Body of pancreas (tissue), 4 donors: ENCODE measurements around the gene CELF1. TPM values are rescaled to one million over a fixed set of nuclear protein-coding genes. Genes with fewer than 3 reads are reported as not detected.

Experiments
- ATAC-seq: fragments of 150-250 bp; one replicate; pipeline ENCODE4 v1.9.1; 2016
- DNase-seq, 4 donors: peaks; one replicate each; pipeline ENCODE4 v3.0.0-alpha.2; 2019
- H3K27ac ChIP-seq, 4 donors: fragments of 200-600 bp; sonication (generic); 1 replicate in 3 of 4; 2 replicates in 1 of 4; pipeline versions ENCODE4 v1.5.1 to v1.6.1; 2016 to 2019; ENCODE audit warnings: mild to moderate bottlenecking in 1 of 4, mixed read lengths in 1 of 4, moderate library complexity in 1 of 4
- H3K27me3 ChIP-seq, 2 donors: fragments of 200-600 bp; sonication (generic); one replicate each; pipeline ENCODE4 v1.6.0; 2016; ENCODE audit warnings: mild to moderate bottlenecking in 1 of 2
- H3K36me3 ChIP-seq, 2 donors: fragments of 200-600 bp; sonication (generic); replicated peaks in 1 of 2; 2 replicates each; pipeline ENCODE4 v1.5.1; 2016; ENCODE audit warnings: low read depth in 2 of 2; ENCODE audit not compliant: insufficient read depth in 1 of 2
- H3K4me1 ChIP-seq: fragments of 200-600 bp; sonication (generic); one replicate; pipeline ENCODE4 v1.6.0; 2016
- H3K4me3 ChIP-seq, 2 donors: fragments of 200-600 bp; sonication (generic); 1 replicate in 1 of 2; 2 replicates in 1 of 2; pipeline ENCODE4 v1.5.1; 2016 to 2019
- H3K9me3 ChIP-seq, 3 donors: fragments of 200-600 bp; sonication (generic); 1 replicate in 2 of 3; 2 replicates in 1 of 3; pipeline ENCODE4 v1.5.1; 2016
- POLR2A ChIP-seq, 3 donors: fragments of 450-650 bp; IDR thresholded peaks; one replicate each; pipeline ENCODE4 v1.6.1; 2016; ENCODE audit warnings: antibody characterized with exemption in 3 of 3, mild to moderate bottlenecking in 2 of 3
- WGBS, 2 donors: methylation state at CpG; one replicate each; pipeline ENCODE4 v1.1.5; 2017; 5-methylcytosine and 5-hydroxymethylcytosine counted together
- intact Hi-C: fragments of 100-400 bp; cut with DNase I; formaldehyde crosslinking; loops from one replicate; pipeline ENCODE4 v1.15.1; 2023
- total RNA-seq, 2 donors: library from RNA; depleted of rRNA; stranded (reverse); fragments of >200 nt; gene quantifications; one replicate each; pipeline ENCODE4 v1.1.0, GENCODE V29; 2016
- TF ChIP-seq, protein P1 (sequence below), 7 experiments: fragments of 450-650 bp in 4 of 7; fragments of 200-600 bp in 3 of 7; sonication (generic) in 3 of 7; IDR thresholded peaks; one replicate each; pipeline ENCODE4 v1.5.1; 2016 to 2019; ENCODE audit warnings: antibody characterized with exemption in 7 of 7

CELF1 gene
- total RNA-seq, 2 donors from 2014 or later = 56.0 to 86.0 TPM

DNA sequence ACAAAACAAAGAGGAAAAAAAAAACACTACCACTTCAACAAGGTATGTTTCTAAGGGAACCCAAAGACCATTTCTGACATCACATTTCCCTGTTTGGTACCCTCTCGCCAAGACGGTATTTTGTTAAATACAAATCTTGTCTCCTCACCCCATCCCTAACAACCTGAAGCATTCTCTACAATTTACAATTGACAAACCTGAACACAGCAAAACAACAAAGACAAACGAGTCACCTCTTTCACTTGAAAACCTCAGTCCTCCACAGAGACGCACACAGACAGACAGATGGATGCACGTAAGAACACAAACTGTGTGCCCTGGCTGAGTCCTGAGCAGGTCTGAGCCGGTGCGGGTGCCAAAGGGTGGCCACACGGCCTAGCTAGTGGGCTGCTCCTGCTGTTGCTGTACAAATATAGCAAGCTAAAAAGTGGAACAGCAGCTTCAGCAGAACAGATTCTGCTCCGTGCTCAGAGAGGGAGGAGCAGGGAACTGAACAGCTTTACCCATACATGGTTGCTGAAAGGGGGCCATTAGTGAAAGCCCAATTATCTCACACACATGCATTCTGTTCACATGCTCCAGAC is 28.5 kb downstream of the CELF1 start:
- 25 to 33% methylated on average over 7 to 9 of the region's 9 CpGs for WGBS, 2 donors
- no peaks in the 10 kb centered on the region for H3K36me3 ChIP-seq

DNA sequence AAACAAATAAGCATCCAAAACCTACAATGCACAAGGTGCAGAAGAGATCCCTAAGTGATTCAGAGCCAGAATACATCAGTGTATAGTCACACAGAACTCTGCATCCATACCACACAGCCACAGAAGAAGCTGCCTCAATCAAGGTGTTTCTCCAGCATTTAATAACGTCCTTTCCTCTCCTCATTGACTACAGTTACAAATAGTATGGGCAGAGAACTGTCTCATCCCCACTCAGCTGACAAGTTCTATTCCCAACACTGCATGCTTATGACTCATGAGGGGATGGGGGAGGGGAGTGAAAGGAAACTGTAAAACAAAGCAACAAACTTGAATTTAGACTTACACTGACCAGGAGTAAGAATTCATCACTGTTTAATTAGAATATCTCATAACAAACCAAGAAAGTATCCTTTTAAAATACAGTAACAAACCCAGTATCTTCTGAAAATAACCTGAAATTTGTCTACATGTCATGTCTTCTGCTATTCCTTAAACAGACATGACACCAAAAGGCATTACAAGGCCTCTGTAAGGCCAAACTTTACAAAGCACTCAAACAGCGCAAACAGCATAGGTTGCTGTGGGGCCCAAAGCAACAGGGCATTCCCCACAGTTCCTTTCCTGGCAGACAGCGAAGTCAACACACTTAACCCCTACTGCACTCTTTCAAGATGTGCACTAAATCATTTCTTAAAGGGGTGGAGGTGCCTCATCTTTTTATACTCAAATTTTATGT is 29.3 kb downstream of the CELF1 start:
- peak in 3 of 4 donors; percentile 25 to 50 (median 28) for DNase-seq
- Histone ChIP-seq H3K36me3 (no peaks in the 10 kb centered on the region), H3K4me3 (no peak overlapping the region), H3K4me1 (peaks cover 33% of the 10 kb centered on the region), H3K27me3 (no peaks in the 10 kb centered on the region), H3K27ac (peak overlapping the region; percentile 5 to 63 (median 42)), H3K9me3 (no peaks in the 10 kb centered on the region)
- WGBS, 2 donors = 5 to 15% methylated on average over 3 of the region's 3 CpGs
- intact Hi-C loops = no loop called here
- no peak for TF ChIP-seq POLR2A (IDR thresholded peaks at IDR 0.05)
- TF ChIP-seq, protein P1, sequence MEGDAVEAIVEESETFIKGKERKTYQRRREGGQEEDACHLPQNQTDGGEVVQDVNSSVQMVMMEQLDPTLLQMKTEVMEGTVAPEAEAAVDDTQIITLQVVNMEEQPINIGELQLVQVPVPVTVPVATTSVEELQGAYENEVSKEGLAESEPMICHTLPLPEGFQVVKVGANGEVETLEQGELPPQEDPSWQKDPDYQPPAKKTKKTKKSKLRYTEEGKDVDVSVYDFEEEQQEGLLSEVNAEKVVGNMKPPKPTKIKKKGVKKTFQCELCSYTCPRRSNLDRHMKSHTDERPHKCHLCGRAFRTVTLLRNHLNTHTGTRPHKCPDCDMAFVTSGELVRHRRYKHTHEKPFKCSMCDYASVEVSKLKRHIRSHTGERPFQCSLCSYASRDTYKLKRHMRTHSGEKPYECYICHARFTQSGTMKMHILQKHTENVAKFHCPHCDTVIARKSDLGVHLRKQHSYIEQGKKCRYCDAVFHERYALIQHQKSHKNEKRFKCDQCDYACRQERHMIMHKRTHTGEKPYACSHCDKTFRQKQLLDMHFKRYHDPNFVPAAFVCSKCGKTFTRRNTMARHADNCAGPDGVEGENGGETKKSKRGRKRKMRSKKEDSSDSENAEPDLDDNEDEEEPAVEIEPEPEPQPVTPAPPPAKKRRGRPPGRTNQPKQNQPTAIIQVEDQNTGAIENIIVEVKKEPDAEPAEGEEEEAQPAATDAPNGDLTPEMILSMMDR (IDR thresholded peaks at IDR 0.05) = no peak
- ATAC-seq = peak; percentile 69

More for the DNA sequence above, 28.5 kb downstream of the CELF1 start:
- intact Hi-C loops = no loop called here
- ATAC-seq (no peak), DNase-seq (peak in 3 of 4 donors; percentile 20 to 38 (median 29))
- peak overlapping the region; percentile 23 to 63 (median 42) for H3K27ac ChIP-seq
- no peaks in the 10 kb centered on the region for H3K27me3 ChIP-seq
- no peak for TF ChIP-seq POLR2A (IDR thresholded peaks at IDR 0.05)
- TF ChIP-seq, protein P1 (IDR thresholded peaks at IDR 0.05) = no peak
- H3K4me3 ChIP-seq = no peak overlapping the region
- no peaks in the 10 kb centered on the region for H3K9me3 ChIP-seq
- peaks cover 29% of the 10 kb centered on the region for H3K4me1 ChIP-seq

DNA sequence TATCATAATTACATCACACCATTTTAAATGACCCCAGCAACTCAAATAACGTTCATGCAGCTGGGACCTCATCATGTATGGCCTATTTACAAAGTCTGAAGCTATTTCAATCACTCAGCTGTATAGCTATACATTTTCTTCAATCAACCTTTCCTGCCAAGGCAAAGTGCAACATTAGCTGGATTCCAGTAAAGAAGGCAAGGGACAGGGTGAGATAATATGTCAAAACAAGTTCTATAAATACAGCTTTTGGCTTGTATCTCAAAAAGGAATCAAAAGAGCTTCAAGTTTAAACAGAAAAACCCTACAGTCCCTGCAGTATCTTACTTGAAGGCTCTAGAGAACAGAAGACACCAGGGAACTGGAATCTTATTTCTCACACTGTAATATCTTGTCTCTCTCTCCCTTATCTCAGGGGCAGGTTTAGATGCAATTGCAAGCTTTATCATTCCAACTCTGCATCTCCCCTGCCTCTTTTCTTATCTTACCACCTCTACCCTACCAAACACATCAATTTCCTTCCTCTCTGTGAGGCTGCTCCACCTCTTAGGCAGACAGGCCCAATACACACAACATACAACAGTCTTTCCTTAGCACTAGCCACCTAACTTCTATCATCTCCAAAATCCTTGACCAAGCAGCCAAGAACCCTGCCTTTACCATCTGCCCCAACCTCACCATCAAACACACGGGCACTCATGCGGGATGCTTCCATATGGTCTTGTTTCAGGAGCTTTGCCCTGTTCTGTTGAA is 34.5 kb downstream of the CELF1 start:
- DNase-seq (no peak), ATAC-seq (no peak)
- no peaks in the 10 kb centered on the region for H3K36me3 ChIP-seq
- H3K4me1 ChIP-seq = peaks cover 38% of the 10 kb centered on the region
- 71 to 81% methylated on average over 3 of the region's 3 CpGs for WGBS, 2 donors
- no peaks in the 10 kb centered on the region for H3K27me3 ChIP-seq
- no peak overlapping the region for H3K27ac ChIP-seq
- no peaks in the 10 kb centered on the region for H3K9me3 ChIP-seq
- intact Hi-C loops = no loop called here
- TF ChIP-seq POLR2A (IDR thresholded peaks at IDR 0.05) = no peak
- TF ChIP-seq, protein P1 (IDR thresholded peaks at IDR 0.05) = no peak
- no peak overlapping the region for H3K4me3 ChIP-seq

DNA sequence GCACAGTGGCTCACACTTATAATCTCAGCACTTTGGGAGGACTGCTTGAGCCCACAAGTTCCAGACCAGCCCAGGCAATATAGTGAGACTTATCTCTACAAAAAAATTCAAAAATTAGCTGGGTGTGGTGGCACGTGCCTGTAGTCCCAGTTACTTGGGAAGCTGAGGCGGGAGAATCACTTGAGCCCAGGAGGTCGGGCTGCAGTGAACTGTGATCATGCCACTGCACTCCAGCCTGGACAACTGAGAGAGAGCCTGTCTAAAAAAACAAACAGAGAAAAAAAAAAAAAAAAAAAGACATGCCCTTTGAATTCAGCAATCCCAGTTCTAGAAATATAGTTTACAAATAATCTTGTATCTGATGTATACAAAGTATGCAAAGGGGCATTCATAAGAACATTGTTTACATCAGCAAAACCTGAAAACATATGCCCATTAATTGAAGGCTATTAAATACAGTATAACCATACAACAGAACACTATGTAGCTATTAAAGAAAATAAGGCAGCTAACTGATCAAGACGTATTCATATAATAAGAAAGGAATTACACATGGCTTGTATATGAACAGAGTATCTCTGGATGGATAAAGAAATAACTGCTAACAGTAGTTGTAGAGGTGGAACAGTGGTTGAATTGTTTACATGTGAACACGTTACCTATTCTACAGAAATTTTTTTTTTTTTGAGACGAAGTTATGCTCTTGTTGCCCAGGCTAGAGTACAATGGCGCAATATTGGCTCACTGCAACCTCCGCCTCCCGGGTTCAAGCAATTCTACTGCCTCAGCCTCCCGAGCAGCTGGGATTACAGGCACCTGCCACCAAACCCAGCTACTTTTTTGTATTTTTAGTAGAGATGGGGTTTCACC is 35.7 kb downstream of the CELF1 start:
- ATAC-seq (no peak), DNase-seq (no peak)
- WGBS, 2 donors = 79 to 83% methylated on average over 10 of the region's 10 CpGs
- intact Hi-C loops = no loop called here
- Histone ChIP-seq H3K27me3 (no peaks in the 10 kb centered on the region), H3K36me3 (no peaks in the 10 kb centered on the region), H3K4me3 (no peak overlapping the region), H3K9me3 (no peaks in the 10 kb centered on the region), H3K4me1 (peaks cover 39% of the 10 kb centered on the region), H3K27ac (no peak overlapping the region)
- TF ChIP-seq POLR2A (IDR thresholded peaks at IDR 0.05) = no peak
- TF ChIP-seq, protein P1 (IDR thresholded peaks at IDR 0.05) = no peak
